Spleen (tissue), 7 donors: ENCODE measurements around the gene MYDGF.
A peak's percentile ranks its signal among the peaks of the same experiment; 100 is the strongest.

ENCODE experiments used
- POLR2AphosphoS5 ChIP-seq, 3 donors: sonication (generic); formaldehyde crosslinking; IDR thresholded peaks; one replicate each; pipeline ENCODE4 v1.5.1; 2017; ENCODE audit warnings: antibody characterized with exemption in 3 of 3
- TF ChIP-seq, protein P1 (sequence below), 11 experiments: fragments of 200-600 bp in 7 of 11; fragments of 450-650 bp in 4 of 11; sonication (generic) in 4 of 11; IDR thresholded peaks in 8 of 11; conservative IDR thresholded peaks in 3 of 11; 1 replicate in 7 of 11; 2 replicates in 4 of 11; pipeline versions ENCODE4 v1.4.0 to v1.8.0; 2016 to 2021; ENCODE audit warnings: antibody characterized with exemption in 11 of 11, inconsistent platforms in 4 of 11, mild to moderate bottlenecking in 1 of 11
- donor health status: DM: no; HTN: no; CAD: no; lungs with moderate emphysema.
- donor health status: DM: no; HTN: no; CAD: no.
- donor health status: DM: no; HTN: no; CAD: no.

DNA sequence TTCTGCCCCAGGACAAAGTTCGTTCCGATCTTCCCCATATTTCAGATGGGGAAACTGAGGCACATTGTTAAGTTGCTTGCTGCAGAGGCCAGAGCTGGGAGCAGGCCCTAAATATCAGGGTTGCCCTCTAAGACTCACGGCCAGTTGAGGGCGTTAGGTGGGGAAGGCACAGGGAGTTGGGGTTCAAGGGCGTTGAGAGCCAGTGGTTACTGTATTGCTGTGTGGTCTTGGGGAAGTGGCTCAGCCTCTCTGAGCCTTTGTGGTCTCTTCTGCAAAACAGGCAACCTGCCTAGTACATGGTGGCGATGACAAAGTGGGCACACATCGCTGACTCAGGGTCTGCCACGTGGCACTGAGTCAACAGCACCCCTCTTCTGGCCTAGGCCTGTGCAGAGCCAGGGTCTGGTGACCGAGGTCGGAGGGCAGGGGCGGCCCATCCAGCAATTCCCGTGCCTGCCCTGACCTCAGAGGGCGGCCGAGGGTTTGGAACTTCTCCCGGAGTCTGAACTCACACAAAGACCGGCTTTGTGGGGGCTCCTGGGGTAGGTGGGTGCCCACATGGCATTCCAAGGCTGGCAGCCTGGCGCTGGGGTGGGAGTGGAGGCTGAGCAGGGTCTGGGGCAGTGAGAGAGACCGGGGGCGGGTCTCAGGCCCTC lies 20.6 kb downstream of the MYDGF start:
- TF ChIP-seq, protein P1, sequence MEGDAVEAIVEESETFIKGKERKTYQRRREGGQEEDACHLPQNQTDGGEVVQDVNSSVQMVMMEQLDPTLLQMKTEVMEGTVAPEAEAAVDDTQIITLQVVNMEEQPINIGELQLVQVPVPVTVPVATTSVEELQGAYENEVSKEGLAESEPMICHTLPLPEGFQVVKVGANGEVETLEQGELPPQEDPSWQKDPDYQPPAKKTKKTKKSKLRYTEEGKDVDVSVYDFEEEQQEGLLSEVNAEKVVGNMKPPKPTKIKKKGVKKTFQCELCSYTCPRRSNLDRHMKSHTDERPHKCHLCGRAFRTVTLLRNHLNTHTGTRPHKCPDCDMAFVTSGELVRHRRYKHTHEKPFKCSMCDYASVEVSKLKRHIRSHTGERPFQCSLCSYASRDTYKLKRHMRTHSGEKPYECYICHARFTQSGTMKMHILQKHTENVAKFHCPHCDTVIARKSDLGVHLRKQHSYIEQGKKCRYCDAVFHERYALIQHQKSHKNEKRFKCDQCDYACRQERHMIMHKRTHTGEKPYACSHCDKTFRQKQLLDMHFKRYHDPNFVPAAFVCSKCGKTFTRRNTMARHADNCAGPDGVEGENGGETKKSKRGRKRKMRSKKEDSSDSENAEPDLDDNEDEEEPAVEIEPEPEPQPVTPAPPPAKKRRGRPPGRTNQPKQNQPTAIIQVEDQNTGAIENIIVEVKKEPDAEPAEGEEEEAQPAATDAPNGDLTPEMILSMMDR (IDR thresholded peaks at IDR 0.05 in 8 of 11, conservative IDR thresholded peaks at IDR 0.05 in 3 of 11), result no peak
- TF ChIP-seq POLR2AphosphoS5 (IDR thresholded peaks at IDR 0.05), result peak in 2 of 3 donors; percentile 28 to 42
